Measurements from ENCODE around the gene CAMKK2. TPM values are rescaled to one million over a fixed set of nuclear protein-coding genes. Genes with fewer than 3 reads are reported as not detected.

The CAMKK2 gene
- total RNA-seq, 1 donor from 2014 or later: 34.4 TPM

GRCh38 chr12:121333747-121334146 lies 37.2 kb upstream of the CAMKK2 start:
- H3K36me3 Mint-ChIP-seq: peaks cover 24% of the 10 kb centered on the region
- H3K27me3 Mint-ChIP-seq: no peaks in the 10 kb centered on the region
- DNase-seq (ENCODE audit: extremely low spot score, unreplicated experiment): no peak
- no peaks in the 10 kb centered on the region for H3K9me3 Mint-ChIP-seq
- TF ChIP-seq CTCF (conservative IDR thresholded peaks at IDR 0.05): no peak
- H3K4me3 Mint-ChIP-seq: no peak overlapping the region
- H3K27ac Mint-ChIP-seq: no peak overlapping the region
- no peaks in the 10 kb centered on the region for H3K4me1 Mint-ChIP-seq (ENCODE audit: unreplicated experiment)

- Mint-ChIP-seq H3K27me3 (no peaks in the 10 kb centered on the region), H3K9me3 (no peaks in the 10 kb centered on the region), H3K4me1 (ENCODE audit: unreplicated experiment) (no peaks in the 10 kb centered on the region), H3K27ac (no peak overlapping the region), H3K36me3 (peaks cover 25% of the 10 kb centered on the region), H3K4me3 (no peak overlapping the region)
- no peak for TF ChIP-seq CTCF (conservative IDR thresholded peaks at IDR 0.05)
- no peak for DNase-seq (ENCODE audit: extremely low spot score, unreplicated experiment)
These were observed 34.7 kb upstream of the CAMKK2 start for GRCh38 chr12:121331248-121331647.

- H3K27me3 Mint-ChIP-seq: no peaks in the 10 kb centered on the region
- H3K9me3 Mint-ChIP-seq: no peaks in the 10 kb centered on the region
- no peak overlapping the region for H3K27ac Mint-ChIP-seq
- peaks cover 30% of the 10 kb centered on the region for H3K36me3 Mint-ChIP-seq
- no peaks in the 10 kb centered on the region for H3K4me1 Mint-ChIP-seq (ENCODE audit: unreplicated experiment)
- H3K4me3 Mint-ChIP-seq: no peak overlapping the region
- TF ChIP-seq CTCF (conservative IDR thresholded peaks at IDR 0.05): no peak
- DNase-seq (ENCODE audit: extremely low spot score, unreplicated experiment): no peak
These were observed 34.2 kb upstream of the CAMKK2 start for GRCh38 chr12:121330692-121331091.

- H3K27me3 Mint-ChIP-seq: no peaks in the 10 kb centered on the region
- no peak overlapping the region for H3K27ac Mint-ChIP-seq
- DNase-seq (ENCODE audit: extremely low spot score, unreplicated experiment): no peak
- H3K36me3 Mint-ChIP-seq: peaks cover 31% of the 10 kb centered on the region
- H3K4me1 Mint-ChIP-seq (ENCODE audit: unreplicated experiment): no peaks in the 10 kb centered on the region
- no peak overlapping the region for H3K4me3 Mint-ChIP-seq
- no peak for TF ChIP-seq CTCF (conservative IDR thresholded peaks at IDR 0.05)
- no peaks in the 10 kb centered on the region for H3K9me3 Mint-ChIP-seq
These were observed 33.7 kb upstream of the CAMKK2 start for GRCh38 chr12:121330195-121330594.

GRCh38 chr12:121328620-121329019 lies 32.1 kb upstream of the CAMKK2 start:
- no peaks in the 10 kb centered on the region for H3K9me3 Mint-ChIP-seq
- H3K27ac Mint-ChIP-seq: no peak overlapping the region
- H3K4me3 Mint-ChIP-seq: no peak overlapping the region
- H3K27me3 Mint-ChIP-seq: no peaks in the 10 kb centered on the region
- no peak for DNase-seq (ENCODE audit: extremely low spot score, unreplicated experiment)
- no peaks in the 10 kb centered on the region for H3K4me1 Mint-ChIP-seq (ENCODE audit: unreplicated experiment)
- TF ChIP-seq CTCF (conservative IDR thresholded peaks at IDR 0.05): no peak
- peaks cover 31% of the 10 kb centered on the region for H3K36me3 Mint-ChIP-seq
